Right ventricle myocardium inferior (tissue), 1 donor: ENCODE data around the gene CAPN3. TPM values are rescaled to one million over a fixed set of nuclear protein-coding genes. Genes with fewer than 3 reads are reported as not detected.
A peak's percentile ranks its signal among the peaks of the same experiment; 100 is the strongest.

Experiments used
- ATAC-seq: fragments of 200-7000 bp; cut with Tn5 transposase; one replicate; pipeline ENCODE4 v1.9.1; 2020; ENCODE audit warnings: mild to moderate bottlenecking, moderate library complexity
- DNase-seq: peaks from one replicate; pipeline ENCODE4 v3.0.0; 2021; ENCODE audit errors: missing footprints
- intact Hi-C: fragments of 100-400 bp; cut with DNase I; formaldehyde crosslinking; loops from one replicate; pipeline ENCODE4 v1.11.0; 2022
- total RNA-seq: library from RNA; stranded (reverse); fragmentation: NEBNext Ultra II Directional; extraction: Animal tissue kit (Norgen Biotek cat#: 25700); gene quantifications from one replicate; pipeline ENCODE4 v1.2.1, GENCODE V29; 2021
- donor health status: DM: no; HTN: yes; CAD: no; lungs with severe emphysema.

CAPN3 gene
- total RNA-seq, 1 donor from 2014 or later: 3.4 TPM

DNA sequence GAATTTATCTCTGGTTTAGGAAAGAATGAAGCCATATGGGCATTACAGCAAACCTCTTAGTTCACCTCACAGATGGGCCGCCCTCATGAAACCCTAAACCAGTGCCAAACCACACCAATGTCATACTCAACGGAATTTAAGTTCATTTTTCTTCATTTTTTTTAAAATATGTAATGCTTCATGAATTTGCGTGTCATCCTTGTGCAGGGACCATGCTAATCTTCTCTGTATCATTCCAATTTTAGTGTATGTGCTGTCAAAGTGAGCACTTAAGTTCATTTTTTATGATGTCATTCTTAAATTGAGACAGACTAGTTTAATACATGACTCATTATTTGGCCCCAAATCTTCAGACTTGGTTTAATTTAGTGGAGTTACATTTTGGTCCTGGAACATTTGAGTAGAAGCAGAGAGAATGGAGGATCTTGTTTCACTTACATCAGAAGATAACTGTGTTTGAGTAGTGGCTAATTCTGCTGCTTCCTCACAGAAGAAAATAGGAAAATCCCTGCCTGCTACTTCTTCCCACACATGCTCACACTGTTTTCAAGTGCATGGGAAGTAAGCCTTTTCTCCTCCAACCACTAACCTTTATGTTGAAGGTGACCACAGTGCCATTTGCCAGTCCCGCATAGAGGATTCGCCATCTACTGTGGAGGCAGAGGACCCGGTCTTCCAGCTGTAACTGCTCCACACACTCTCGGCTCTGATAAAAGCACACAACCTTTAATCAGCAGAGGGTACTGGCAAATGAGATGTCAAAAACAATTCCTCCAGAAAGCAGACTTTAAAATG is 68.3 kb downstream of the CAPN3 start:
- DNase-seq (no peak), ATAC-seq (no peak)
- intact Hi-C loops: loop anchor here (10.0 kb wide), 1 partner anchor 263 kb away; no protein-coding TSS in a partner anchor

DNA sequence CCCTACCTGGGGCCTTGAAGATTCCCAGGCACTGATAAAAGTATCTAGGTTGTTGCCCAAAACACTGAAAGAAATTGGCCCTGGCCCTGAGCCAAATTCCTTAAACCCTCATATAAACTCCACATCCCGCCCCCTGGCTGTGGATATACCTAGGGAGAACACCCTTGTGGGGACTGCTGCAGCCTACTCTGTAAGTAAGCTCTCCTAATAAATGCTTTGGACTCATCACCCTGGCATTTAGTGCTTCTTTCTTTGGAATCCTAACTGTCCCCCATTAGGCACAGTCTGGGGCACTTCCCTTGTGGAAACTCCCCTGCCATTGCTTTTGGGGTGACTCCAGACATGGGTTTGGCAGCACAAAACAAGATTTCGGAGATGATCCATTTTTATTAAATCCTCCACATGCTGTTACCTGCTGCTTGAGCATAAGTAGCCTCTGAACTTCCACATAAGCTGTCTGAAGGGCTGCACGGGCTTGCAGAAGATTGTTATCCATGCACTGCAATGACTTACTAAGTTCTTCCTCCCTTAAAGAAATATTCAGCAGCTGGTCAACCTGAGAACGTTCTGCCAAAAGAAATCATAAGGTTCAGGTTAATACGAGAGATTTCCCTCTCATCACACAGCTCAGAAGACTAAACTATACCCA is 85.2 kb downstream of the CAPN3 start:
- intact Hi-C loops: no loop called here
- no peak for ATAC-seq
- no peak for DNase-seq

DNA sequence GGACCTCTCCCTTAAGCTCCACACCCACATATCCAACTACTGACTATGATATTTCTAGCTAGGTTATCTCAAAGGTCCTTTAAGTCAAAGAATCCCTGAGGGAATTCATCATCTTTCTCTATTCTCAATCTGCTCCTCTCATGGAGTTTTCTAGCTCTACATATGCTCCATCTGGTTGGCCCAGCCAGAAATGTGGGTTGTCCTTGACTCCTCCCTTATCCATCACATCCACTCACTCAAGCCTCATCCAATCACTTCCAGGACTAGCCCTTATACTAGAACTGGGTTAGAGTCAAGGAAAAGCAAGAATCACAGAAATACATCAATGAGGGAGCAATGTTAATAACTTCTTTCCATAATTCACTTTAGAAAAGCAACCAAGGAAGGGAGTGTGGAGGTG is 86.2 kb downstream of the CAPN3 start:
- ATAC-seq (no peak), DNase-seq (no peak)
- intact Hi-C loops: no loop called here

DNA sequence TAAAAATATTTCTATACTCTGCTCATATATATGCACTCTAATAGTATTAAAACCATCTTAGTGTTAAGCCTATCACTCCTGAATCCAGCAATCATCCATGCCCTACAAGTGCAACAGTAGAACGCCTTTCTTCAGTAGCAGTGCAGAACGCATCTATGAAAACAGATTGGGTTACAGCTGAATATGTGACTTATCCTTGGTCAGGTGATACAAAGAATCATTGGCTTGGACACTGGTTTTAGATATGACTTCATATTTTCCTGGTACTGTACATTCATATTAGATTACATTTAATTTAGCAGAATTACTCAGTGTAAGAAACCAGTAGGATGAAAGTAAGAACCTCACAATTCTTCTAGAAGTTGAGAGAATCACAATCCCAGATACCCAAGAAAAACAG is 88.3 kb downstream of the CAPN3 start:
- intact Hi-C loops: no loop called here
- DNase-seq (no peak), ATAC-seq (no peak)

DNA sequence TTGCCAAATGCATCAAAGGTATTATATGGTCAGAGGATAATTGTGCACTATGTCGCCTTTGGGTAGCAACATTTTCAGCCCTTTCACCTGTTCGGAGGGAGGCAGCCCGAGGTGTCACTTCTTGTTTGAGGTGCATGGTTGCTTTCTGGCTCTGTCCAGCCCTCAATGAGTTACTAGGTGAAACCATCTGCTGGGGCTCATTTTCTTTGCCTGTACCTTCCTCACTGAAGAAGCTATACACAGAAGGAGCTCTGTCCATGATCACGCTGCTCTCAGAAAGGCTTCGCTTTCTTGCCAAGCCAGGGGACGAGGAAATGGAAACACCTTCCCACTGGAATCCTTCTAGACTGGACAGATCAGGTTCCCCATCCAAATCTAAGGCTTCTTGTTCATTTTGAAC is 89.0 kb downstream of the CAPN3 start:
- intact Hi-C loops: no loop called here
- ATAC-seq (no peak), DNase-seq (no peak)

DNA sequence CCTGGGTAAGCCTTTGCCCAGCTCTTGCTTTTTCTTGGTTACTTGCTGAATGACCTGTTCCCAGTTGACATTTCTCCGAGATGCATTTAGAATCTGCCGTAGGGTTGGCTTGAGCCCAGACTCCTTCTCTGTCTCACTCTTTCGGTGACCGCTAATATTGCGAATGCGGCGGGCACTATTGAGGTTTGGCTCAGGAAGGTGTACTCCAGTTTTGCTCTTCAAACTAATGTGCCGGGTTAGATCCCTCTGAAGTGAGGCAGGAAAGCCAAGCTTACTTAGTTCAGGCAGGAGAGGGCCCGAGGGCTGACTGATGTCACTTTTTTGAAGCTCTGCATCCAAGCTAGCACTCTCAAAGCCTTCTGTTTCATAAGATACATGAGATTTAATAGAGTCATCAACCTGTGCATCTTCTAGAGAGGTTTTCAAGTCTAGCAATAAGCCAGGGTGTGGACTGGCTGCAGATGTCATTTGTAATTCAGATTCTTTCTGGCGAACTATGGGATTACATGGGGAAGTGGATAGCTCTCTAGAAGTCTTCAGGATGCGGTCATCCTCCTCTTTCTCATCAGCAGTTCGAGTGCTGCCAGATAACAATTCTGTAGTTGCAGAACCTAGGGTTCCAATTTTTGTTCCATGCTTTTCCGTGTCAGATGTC is 90.6 kb downstream of the CAPN3 start:
- intact Hi-C loops: no loop called here
- DNase-seq (no peak), ATAC-seq (peak; percentile 27)

DNA sequence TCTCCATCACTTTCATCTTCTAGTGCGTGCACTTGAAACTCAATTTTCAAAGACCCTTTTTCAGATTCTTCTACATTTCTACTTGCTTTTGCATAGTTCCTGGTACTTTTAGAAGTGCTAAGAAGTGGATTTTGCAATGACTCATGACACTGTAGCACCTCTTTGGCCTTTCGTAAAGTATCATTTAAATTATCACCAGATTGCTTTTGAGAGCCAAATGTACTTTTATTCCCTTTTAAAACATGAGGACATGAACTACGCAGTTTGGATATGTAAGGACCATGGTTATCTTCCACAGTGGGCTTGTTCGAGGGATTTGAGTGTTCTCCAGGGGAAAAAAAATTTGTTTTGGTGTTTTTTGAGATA is 91.1 kb downstream of the CAPN3 start:
- no peak for ATAC-seq
- DNase-seq: no peak
- intact Hi-C loops: no loop called here

DNA sequence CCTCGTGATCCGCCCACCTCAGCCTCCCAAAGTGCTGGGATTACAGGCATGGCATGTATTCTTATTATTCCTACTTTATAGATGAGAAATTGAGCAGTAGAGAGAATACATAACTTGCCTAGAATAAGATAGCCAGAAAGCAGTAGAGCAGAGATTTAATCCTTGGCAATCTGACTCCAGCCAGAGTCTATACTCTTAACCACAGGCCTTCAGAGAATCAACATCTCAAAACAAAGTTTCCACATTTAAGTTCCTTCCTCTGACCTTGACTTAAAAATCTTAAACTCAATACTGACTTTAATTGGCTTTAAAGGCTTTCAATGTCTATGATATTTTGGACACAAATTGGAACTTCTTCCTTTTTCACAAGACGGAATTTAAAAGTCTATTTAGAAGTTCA is 94.5 kb downstream of the CAPN3 start:
- intact Hi-C loops: no loop called here
- DNase-seq (no peak), ATAC-seq (no peak)

DNA sequence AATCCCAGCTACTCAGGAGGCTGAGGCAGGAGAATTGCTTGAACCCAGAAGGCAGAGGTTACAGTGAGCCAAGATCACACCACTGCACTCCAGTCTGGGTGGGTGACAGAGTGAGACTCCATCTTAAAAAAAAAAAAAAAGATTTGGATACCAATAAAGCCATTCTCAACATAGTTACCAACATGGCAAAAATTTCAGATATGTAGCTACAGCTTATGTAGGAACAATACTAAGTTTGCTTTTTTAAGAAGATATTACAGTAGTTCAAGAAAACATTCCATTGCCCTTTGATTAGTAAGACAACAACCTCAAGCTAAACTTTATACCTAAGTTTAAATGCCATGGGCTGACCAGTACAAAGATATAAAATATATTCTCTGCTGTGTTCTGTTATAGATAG is 97.2 kb downstream of the CAPN3 start:
- no peak for DNase-seq
- intact Hi-C loops: loop anchor here (2.0 kb wide), 1 partner anchor 14 kb away; no protein-coding TSS in a partner anchor
- no peak for ATAC-seq

DNA sequence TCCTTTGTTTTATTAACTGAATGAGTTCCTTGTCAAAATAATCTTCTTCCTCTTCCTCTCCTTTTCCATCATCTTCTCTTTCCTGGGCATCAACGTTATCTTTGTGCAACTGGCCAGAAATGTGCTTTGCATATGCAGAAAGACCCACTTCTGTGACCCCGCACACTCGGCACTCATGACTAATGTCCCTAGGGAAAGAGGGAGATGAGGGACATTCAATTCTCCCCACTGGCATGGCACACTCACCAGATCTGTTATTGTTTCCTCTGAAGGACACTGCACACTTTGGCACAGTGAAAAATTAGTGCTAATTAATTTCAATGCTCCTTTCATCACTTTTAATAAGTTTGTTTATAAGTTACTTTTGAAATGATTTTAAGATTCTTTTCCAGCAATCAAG is 97.7 kb downstream of the CAPN3 start:
- ATAC-seq (peak; percentile 34), DNase-seq (no peak)
- intact Hi-C loops: loop anchor here (2.0 kb wide), 1 partner anchor 14 kb away; no protein-coding TSS in a partner anchor

DNA sequence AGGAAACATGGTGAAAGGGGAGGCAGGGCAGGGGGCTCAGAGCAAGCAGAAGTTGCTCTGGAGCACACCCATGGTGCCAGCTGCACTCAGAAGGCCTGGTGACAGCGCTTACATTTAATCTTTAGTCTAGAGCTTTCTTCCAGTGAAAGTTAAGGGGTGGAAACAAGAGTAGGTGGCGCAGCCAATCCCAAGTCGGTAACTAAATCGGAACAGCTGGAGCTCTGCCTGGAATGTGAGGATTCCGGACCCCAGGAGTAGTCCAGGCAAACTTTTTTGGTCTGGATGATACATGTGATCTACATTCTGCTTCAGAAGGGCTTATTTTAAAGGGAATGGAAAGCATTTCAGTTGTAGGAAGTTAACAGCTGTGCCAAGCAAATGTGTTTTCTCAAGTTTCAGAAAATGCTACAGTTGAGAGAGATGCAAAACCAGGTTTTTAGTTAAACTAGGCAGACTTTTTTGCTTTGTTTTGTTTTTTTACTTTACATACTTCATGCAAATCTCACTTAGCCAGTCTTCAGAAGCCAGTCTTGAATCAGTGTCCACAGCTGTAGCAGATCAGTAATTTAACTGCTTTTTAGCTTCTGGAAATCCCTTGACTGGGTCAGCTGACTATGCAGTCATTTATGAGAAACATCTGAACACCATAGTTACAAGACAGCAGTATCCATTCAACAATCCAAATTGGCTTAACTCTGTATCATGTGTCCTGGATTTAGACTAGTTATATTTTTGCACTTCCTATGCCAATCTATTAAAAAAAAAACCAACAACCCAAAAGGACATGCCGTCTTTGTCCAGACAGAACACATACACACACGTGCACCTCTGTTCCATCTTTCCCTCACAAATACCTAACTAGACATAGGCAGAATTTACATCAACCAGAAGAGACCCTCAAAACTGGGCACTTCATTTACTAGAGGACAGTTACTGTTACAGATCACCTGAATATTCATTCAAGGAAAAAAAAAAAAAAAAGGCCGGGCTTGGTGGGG is 98.4 kb downstream of the CAPN3 start:
- peak; percentile 90 for ATAC-seq
- DNase-seq: peak; percentile 69
- intact Hi-C loops: loop anchor here (2.0 kb wide), 1 partner anchor 13 kb away; no protein-coding TSS in a partner anchor

DNA sequence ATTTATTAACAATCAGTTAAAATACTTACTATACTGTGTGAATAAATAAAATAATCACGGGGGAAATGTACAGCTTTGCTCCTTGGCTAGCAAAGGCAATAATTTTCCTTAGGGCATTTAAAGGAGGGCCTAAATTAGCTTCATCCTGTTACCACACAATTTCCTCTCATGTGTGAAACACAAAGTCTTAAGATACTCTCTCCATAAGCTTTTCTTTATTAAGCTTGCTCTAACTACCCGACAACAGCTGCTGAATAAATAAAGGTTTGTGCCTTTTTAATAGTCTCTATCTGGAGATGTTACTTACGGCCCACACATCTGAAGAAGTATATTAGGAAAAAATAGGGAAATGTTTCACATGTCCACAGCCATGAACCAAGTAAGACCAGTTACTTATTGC is 102.0 kb downstream of the CAPN3 start:
- intact Hi-C loops: no loop called here
- ATAC-seq: no peak
- no peak for DNase-seq

Other genes starting within 250 kb of the CAPN3 start
- 3.5 TPM for gene PLA2G4F, start 202.9 kb upstream of the CAPN3 start, total RNA-seq
- gene VPS39, start 151.2 kb upstream of the CAPN3 start, total RNA-seq: 43.0 TPM
- gene GANC, start 86.3 kb upstream of the CAPN3 start, total RNA-seq: 16.3 TPM
- 19.0 TPM for gene TMEM87A, start 86.1 kb upstream of the CAPN3 start, total RNA-seq
- gene ZNF106, start 131.6 kb downstream of the CAPN3 start, total RNA-seq: 457 TPM
- gene SNAP23, start 136.1 kb downstream of the CAPN3 start, total RNA-seq: 23.5 TPM
- gene LRRC57, start 189.3 kb downstream of the CAPN3 start, total RNA-seq: 15.1 TPM
- 11.7 TPM for gene HAUS2, start 189.3 kb downstream of the CAPN3 start, total RNA-seq
- gene STARD9, start 216.1 kb downstream of the CAPN3 start, total RNA-seq: 7.2 TPM